HG03439 (cell line): Measurements from ENCODE around the gene SERPINH1.

ENCODE experiments used
- ATAC-seq: cut with Tn5 transposase; IDR thresholded peaks from one replicate; pipeline ENCODE4 v1.9.1; 2021; ENCODE audit warnings: mild to moderate bottlenecking, moderate library complexity; ENCODE audit not compliant: unreplicated experiment

SERPINH1 gene

DNA sequence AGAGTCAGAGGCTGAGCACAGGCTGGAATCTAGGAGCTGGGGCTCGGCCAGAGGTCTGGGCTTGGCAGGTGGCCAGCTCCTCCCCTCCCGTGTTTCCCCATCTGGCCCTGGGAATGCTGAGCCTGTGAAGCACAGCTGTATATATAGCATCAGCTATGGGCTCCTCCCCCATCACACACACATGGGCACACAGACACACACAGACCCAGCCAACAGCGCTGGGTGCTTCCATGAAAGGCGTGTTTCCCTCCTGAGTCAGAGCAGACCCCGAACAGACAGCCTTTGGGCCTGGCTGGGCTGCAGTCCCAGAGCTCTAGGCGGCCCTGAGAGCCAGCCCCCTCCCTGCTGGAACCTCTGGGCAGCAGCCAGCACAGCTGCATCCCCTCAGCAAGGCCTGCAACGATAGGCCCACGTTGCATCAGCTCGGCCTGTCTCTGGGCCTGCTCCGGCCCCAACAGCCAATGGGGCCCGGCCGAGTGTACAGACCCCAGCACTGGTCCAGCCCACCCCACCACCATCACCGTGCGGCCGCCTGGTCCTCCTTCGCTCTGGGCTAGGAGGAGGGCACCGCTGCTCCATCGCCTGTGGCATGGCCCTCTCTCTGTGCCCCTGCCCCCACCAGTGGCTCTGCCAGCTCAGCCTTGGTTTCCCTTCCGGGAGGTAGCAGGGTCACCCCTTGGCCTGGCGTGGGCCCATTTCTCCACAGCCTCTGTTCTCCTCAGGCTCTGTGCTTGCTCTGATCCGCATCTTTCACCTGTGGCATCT, 7.6 kb upstream of the SERPINH1 start:
- ATAC-seq, result no peak

DNA sequence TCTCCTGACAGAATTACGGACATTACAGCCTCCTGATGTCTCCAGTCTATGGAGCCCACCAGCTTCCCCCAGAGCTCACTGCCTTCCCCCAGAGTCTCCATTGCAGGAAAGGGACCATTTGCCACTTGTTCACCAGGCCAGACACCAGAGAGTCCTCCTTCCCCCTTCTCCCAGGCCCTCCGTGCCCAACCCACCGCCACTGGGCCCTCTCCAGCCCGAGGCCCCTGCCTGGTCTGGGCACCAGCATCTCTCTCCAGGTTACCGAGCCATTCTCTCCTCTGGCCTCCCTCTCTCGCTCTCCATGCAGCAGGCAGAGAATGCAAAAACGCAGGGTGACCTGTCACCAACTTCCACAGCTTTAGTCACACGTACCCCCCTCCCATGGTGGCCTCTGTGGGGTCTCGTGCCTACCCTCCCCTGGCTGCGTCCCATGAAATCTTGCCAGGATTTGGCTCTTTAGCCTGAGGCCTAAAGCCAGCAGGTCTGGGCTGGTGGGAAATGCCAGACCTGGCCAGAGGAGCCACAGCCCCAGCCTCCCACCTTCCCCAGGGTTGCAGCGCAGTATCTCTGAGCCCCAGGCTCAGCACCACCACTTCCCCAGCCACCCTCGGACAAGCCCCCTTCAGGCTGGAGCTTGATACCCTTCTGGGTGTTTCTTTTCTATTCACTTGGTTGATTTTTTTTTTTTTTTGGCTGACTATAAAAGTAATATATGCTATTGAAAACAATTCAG, 6.8 kb upstream of the SERPINH1 start:
- no peak for ATAC-seq

DNA sequence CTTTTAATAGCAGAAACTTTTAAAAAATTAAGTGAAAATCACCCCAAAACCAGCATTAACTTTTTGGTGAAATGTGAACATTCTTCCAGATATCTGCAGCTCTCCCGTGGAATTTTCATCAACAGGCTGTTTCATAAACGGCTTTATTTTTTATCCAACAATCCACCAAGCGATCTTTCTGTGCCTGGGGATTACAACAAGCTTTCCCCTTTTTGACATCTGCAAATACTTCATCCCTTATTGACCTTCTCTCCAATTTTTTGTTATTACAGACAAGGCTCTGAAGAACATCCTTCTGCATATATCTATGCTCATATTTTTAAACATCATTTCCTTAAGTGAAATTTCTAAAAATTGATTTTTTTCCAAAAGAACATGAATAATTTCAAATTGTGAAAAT, 5.8 kb upstream of the SERPINH1 start:
- no peak for ATAC-seq

DNA sequence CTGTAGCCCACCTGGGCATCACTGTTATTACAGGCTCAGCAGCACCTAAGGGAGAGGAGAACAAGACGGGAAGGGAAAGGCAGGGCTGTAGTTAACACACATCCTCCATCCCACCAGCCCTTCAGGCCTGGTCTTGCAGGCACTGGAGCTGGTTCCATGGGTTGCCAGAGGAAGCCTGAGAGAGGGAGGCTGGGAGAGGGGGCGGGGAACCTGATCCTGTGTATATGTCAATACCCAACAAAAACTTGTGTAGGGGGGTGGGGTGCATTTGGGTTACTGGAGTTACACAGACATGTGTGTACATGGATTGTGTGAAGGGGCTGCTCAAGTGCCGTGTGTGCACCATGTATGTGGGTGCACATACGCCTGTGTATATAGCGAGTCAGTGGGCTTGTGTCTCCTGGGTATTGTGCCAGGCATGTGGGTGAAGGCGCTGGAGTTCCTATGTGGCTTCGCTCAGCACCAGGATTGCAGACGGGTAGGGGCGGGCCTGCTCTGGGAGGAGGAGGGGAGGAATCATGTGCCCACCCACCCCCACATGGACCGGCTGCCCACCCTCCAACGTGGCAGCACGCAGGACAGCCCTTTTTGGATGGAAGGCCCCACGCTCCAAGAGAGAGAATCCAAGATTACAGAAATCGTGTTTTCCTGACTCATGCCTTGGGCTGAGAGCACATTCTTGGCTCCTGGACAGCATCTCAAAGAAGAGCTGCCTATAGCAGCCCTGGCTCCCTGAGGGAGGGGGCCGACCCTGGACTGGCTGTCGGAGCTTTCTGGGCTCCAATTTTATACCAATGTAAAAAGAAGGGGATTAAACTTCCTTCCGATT, 4.2 kb upstream of the SERPINH1 start:
- ATAC-seq, result no peak

DNA sequence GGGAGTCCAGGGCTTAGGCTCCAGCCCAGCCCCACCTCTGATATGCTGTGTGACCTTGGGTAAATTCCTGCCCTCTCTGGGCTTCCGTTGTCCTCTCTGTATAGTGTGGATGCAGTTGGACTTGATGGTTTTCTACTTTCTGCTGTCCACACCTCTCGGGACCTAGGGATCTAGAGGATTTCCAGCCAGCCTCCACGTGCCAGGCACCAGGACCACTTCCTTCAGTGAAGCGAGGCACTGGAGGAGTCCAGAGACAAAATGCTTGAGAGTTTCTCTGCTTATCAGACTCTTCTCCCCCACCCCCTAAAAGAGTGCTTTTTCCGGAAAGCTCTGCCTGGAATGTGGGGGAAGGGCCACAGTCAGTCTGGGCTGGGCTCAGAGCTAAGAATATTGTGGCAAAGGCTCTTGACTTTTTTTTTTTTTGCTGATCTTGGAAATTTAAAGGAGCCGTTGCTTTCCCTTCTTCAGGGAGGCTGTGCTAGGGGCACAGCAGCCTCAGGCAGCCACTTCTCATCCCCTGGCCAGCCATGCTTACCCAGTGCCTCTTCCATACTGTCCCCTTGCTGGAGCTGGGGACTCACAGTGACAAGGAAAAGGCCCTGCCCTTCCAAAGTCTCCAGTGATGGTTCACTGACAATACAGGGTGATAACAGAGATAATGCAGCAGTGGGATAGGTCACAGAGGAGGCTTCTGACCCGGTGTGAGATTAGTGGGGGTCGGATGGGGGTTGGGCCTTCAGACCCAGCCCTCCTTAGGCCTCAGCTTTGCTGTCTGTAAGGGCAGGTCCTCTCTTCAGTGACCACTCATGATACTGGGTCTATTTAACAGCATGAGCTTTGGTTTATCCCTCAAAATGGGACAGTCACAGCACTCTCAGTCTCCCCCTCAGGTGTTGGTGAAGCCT, 2.9 kb upstream of the SERPINH1 start:
- ATAC-seq, result no peak

DNA sequence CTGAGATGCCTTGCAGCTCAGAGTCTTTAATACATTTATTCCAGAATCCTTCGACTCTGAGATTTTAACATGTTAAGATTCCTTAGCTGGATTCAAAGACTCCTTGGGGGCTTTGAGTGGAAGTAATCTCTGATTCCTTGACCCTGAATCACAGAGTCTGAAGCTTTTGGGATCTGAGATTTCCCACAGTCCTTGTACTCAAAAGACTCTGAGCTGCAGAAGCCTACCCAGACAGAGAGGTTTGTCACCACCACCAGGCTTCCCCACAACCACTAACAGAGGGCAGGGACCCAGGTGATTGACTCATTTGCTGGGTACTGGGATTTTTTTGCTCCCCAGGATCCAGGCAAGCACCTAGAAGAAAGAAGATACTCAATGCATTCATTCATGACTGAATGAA, 1.4 kb upstream of the SERPINH1 start:
- no peak for ATAC-seq

DNA sequence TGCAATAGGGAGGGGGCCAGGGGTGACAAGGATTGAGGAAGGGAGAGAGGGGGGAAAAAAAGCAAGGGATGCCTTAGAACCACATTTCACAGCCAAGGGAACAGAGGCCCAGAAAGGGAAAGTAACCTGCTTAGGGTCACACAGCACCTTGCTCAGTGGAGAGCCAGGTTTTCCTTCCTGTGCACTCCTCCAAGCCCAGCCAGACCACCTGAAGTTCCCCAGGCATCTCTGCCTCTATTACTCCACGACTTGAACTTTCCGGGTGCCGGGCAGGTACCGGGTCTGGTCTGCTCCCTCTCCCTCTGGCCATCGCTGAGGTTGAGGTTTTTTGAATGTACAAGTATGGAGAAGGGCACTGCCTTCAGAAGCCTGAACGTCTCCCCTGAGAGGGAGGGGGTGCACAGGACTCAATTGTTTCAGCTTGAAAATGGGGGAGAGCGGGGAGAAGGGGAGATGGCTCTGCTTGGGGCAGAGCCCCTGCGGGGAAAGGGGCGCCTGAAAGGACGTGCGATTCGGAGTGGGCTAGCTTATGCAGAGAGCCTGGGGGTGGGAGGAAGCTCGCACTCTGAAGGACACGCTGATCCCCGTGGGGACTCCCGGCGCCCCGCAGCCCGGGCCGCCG, 516 bp upstream of the SERPINH1 start:
- no peak for ATAC-seq

DNA sequence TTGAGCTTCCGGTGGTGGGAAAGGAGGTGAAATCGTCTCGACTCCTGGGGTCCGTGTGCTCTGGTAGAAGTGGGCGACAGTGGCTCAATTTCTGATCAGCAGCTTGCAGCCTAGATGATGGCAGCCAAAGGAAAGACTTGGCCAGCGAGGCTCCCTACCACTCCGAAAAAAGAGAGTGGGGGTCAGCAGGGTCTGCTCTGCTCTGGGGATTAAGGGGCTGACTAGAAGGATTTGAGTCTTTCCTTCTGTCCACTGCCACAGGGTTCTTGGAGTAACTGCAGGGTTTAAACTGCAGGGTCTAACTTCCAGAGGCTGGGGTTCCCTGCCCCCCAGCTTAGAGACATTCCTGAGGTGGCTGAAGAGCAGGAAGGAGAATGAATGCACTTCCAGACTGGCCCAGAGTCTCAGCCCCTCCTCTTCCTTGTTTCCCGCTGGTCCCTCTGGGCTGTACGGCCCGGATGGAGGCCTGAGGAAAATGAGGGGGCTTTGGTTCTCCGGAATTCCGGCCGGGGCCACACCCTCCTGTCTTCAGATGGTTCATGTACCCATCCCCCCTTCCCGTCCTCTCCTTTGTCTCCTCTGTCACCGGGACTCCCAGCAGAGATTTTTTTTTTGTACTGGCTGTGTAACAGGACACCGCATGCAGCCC, 907 bp downstream of the SERPINH1 start:
- no peak for ATAC-seq

DNA sequence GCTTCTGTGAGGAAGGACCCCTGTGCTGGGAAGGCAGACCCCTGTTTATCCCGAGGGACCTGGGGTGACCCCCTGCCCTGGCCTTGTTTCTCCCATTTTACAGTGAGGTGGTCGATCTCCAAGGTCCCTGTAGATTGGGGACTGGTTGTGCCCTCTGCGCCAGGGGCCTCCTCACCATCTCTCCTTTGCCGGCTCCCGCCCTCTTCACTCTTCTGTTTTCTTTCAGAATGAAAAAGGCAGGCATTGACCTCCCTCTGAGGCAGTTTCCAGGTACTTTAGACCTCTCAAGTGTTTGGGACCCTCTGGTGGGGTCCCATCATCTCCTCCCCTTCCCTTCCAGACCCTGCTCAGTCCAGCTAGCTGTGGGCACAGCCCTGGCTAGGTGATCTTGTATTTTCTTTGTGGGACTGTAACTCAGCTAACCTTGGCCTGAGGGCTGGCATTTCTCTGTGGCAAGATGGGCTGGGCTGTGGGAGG, 1.5 kb downstream of the SERPINH1 start:
- ATAC-seq, result no peak

DNA sequence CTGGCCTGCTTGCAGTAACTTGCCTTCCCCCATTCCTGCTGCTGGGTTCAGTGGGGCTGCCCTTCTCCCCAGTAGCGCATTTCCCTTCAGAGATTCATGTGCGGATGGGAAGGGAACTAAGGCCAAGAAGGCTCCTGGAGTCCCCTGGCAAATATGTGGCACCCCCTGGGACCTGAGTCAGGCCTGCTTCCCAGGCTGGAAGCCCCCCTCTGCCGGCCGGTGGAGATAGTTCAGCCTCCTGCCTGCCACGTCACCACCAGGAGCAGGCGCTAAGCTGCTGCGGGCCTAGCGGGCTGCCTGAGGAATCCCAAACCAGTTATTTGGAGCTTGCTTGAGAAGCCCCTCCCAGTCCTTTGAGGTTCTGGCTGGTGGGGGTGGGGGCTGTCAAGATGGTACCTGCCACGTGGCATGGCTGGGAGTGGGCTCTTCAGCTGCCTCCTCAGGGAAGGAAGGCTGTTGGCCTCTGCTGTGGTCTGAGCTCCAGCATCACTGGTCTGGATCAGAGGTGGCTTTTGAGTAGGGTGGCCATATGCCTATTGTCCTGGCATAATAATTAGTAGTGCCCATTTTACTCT, 2.0 kb downstream of the SERPINH1 start:
- no peak for ATAC-seq

DNA sequence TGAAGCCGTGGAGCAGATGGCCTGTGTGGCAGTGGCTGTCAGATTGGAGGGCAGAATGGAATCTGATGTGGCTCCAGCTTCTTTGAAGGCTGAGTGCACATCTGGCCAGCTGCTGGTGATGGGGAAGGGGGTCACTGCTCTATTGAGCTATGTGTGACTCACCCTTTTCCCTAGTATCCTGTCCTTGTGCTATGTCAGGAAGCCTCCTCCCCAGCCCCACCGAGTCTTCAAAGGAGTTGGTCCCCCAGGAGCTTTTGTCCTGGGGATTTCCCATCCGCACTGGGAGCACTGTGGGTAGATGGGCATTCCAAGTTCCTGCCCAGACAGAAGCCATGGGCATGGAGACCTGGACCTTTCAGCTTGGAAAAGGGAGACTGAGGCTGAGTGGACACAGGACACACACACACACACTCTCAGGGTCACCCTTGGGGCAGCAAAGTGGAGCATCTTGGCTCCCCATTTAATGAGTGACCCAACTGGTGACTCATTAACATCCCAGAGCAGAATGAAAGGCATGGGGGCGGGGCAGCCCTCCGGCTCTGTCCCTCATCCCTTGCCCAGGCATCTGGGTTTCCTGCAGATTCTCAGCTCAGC, 3.3 kb downstream of the SERPINH1 start:
- no peak for ATAC-seq

DNA sequence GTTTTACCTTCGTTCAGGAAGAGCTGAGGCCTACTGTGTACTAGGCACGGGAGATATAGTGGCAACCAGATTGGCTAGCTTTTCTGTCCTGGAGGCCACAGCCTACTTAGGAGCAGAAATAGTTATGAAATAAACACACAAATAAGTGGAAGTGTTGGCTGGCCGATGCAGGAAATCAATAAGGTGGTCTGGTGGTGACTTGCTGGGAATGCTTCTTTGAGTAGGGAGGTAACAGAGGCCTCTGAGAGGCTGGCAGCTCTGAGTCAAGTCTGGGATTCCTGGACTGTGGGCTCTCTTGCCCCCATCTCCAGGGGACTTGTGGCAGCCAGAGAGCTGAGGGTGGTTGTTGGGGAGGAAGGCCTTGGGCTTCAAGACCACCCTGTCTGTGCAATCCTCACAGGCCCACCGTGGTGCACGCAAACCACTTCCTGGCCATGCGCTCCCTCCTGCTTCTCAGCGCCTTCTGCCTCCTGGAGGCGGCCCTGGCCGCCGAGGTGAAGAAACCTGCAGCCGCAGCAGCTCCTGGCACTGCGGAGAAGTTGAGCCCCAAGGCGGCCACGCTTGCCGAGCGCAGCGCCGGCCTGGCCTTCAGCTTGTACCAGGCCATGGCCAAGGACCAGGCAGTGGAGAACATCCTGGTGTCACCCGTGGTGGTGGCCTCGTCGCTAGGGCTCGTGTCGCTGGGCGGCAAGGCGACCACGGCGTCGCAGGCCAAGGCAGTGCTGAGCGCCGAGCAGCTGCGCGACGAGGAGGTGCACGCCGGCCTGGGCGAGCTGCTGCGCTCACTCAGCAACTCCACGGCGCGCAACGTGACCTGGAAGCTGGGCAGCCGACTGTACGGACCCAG, 4.1 kb downstream of the SERPINH1 start:
- no peak for ATAC-seq

DNA sequence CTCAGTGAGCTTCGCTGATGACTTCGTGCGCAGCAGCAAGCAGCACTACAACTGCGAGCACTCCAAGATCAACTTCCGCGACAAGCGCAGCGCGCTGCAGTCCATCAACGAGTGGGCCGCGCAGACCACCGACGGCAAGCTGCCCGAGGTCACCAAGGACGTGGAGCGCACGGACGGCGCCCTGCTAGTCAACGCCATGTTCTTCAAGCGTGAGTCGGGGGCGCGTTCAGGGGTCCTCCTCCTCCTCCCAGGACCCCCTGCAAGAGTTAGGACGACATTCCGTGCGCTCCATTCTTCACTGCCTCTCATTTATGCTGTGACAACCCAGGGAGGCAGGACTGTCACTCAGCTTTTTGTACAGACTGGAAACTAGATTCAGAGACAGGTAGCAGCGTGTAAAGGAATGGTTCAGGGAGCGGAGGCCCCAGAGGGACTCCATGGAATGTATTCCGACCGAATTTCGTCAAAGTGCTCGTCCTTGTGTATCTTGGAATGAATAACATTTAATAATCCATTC, 4.8 kb downstream of the SERPINH1 start:
- ATAC-seq, result no peak

DNA sequence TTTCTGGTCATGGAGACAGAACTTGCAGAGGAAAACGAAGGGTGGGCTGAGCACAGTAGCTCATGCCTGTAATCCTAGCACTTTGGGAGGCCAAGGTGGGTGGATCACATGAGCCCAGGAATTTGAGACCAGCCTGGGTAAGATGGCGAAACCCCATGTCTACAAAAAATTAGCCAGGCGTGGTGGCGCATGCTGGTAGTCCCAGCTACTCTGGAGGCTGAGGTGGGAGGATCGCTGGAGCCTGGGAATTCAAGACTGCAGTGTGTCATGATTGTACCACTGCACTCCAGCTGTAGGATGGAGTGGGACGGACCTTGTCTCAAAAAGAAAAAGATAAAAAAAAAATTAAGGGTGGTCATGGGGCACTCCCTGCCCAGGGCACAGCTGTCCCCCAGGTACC, 5.9 kb downstream of the SERPINH1 start:
- no peak for ATAC-seq

DNA sequence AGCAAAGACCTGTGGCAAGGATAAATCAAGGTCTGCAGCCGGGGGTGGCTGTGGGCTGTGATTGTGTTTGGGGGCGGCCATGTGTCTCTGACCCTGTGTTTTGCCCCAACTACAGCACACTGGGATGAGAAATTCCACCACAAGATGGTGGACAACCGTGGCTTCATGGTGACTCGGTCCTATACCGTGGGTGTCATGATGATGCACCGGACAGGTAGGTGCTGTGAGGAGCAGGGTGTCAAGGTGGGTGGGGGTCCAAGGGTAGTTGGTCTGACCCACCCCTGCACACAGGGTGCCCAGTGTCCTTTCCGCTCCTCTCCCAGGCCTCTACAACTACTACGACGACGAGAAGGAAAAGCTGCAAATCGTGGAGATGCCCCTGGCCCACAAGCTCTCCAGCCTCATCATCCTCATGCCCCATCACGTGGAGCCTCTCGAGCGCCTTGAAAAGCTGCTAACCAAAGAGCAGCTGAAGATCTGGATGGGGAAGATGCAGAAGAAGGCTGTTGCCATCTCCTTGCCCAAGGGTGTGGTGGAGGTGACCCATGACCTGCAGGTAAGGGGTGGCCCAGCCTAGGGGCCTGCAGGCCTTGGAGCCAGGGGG, 6.7 kb downstream of the SERPINH1 start:
- no peak for ATAC-seq

DNA sequence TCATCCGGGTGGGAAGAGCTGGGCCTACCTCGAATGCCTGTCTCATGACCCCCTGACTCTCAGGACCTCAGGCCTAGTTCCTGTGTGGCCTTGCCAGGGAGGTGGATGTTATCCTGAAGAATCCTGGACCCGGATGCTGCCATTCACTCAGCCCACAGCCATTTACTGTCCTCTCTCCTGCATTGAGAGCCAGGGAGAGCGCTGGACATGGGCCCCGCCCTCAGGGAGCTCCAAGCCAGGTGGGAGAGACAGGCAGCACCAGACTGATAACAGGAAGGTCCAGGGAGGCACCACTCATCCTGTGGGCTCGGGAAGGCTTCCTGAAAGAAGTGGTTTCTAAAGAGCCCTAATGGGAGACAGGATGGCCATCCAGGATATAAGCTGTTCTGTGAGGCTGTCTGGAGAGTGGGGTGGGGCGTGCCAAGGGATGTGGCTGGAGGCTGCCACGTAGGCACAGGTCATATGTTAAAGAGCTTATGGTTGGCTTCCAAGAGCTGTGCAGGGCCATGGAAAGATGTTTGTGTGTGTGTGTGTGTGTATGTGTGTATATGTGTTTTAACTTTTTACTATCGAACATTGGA, 8.6 kb downstream of the SERPINH1 start:
- no peak for ATAC-seq

DNA sequence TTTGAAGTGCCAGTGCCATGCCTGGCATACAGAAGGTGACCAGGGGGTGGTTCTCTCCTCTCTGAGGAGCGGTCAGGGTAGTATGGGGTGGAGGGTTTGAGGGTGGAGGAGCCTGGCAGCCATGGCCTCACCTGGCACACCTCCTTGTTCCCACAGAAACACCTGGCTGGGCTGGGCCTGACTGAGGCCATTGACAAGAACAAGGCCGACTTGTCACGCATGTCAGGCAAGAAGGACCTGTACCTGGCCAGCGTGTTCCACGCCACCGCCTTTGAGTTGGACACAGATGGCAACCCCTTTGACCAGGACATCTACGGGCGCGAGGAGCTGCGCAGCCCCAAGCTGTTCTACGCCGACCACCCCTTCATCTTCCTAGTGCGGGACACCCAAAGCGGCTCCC, 9.6 kb downstream of the SERPINH1 start:
- no peak for ATAC-seq
